ENCODE data around the gene EEF1E1. TPM values are rescaled to one million over a fixed set of nuclear protein-coding genes. Genes with fewer than 3 reads are reported as not detected.

Gene EEF1E1
- total and polyA plus RNA-seq, 2 donors from 2014 or later: 35.4 to 59.3 TPM

- Histone ChIP-seq H3K27ac (ENCODE audit: low read depth in 2 of 2, low read length in 2 of 2) (no peak overlapping the region), H3K36me3 (ENCODE audit: control insufficient read depth in 2 of 3, insufficient read depth in 3 of 3, low read length in 3 of 3) (no peaks in the 10 kb centered on the region), H3K27me3 (ENCODE audit: control insufficient read depth, insufficient read depth, low read length) (no peaks in the 10 kb centered on the region), H3K4me1 (ENCODE audit: control insufficient read depth in 2 of 3, insufficient read depth in 2 of 3, low read depth in 1 of 3, low read length in 3 of 3) (no peaks in the 10 kb centered on the region), H3K4me3 (ENCODE audit: low read length in 3 of 3) (no peak overlapping the region), H3K9ac (ENCODE audit: low read length in 3 of 3) (no peak overlapping the region), H3K9me3 (ENCODE audit: control insufficient read depth in 2 of 3, insufficient read depth in 1 of 3, low read length in 3 of 3) (no peaks in the 10 kb centered on the region)
- no peak for DNase-seq
- TF ChIP-seq CTCF (IDR thresholded peaks at IDR 0.05; ENCODE audit: borderline replicate concordance, extremely low read depth, insufficient read depth): no peak
- intact Hi-C loops (cut with DNase I): no loop called here
- no peak for FAIRE-seq
Measured at GRCh38 chr6:8143945-8144344, 41.6 kb upstream of the EEF1E1 start.

GRCh38 chr6:8139451-8139850, 37.1 kb upstream of the EEF1E1 start:
- FAIRE-seq (no peak), DNase-seq (no peak)
- Histone ChIP-seq H3K9me3 (ENCODE audit: control insufficient read depth in 2 of 3, insufficient read depth in 1 of 3, low read length in 3 of 3) (no peaks in the 10 kb centered on the region), H3K9ac (ENCODE audit: low read length in 3 of 3) (no peak overlapping the region), H3K4me1 (ENCODE audit: control insufficient read depth in 2 of 3, insufficient read depth in 2 of 3, low read depth in 1 of 3, low read length in 3 of 3) (no peaks in the 10 kb centered on the region), H3K27ac (ENCODE audit: low read depth in 2 of 2, low read length in 2 of 2) (no peak overlapping the region), H3K4me3 (ENCODE audit: low read length in 3 of 3) (no peak overlapping the region), H3K36me3 (ENCODE audit: control insufficient read depth in 2 of 3, insufficient read depth in 3 of 3, low read length in 3 of 3) (no peaks in the 10 kb centered on the region), H3K27me3 (ENCODE audit: control insufficient read depth, insufficient read depth, low read length) (no peaks in the 10 kb centered on the region)
- TF ChIP-seq CTCF (IDR thresholded peaks at IDR 0.05; ENCODE audit: borderline replicate concordance, extremely low read depth, insufficient read depth): no peak
- intact Hi-C loops (cut with DNase I): no loop called here

GRCh38 chr6:8137529-8137939, 35.2 kb upstream of the EEF1E1 start:
- no peaks in the 10 kb centered on the region for H3K4me1 ChIP-seq (ENCODE audit: control insufficient read depth in 2 of 3, insufficient read depth in 2 of 3, low read depth in 1 of 3, low read length in 3 of 3)
- peak in 1 of 5 donors; percentile 2 for DNase-seq
- H3K4me3 ChIP-seq (ENCODE audit: low read length in 3 of 3): no peak overlapping the region
- no peak overlapping the region for H3K27ac ChIP-seq (ENCODE audit: low read depth in 2 of 2, low read length in 2 of 2)
- H3K36me3 ChIP-seq (ENCODE audit: control insufficient read depth in 2 of 3, insufficient read depth in 3 of 3, low read length in 3 of 3): no peaks in the 10 kb centered on the region
- H3K9me3 ChIP-seq (ENCODE audit: control insufficient read depth in 2 of 3, insufficient read depth in 1 of 3, low read length in 3 of 3): no peaks in the 10 kb centered on the region
- H3K9ac ChIP-seq (ENCODE audit: low read length in 3 of 3): no peak overlapping the region
- no peaks in the 10 kb centered on the region for H3K27me3 ChIP-seq (ENCODE audit: control insufficient read depth, insufficient read depth, low read length)
- no peak for FAIRE-seq
- TF ChIP-seq CTCF (IDR thresholded peaks at IDR 0.05; ENCODE audit: borderline replicate concordance, extremely low read depth, insufficient read depth): no peak
- intact Hi-C loops (cut with DNase I): no loop called here

GRCh38 chr6:8135276-8135675, 32.9 kb upstream of the EEF1E1 start:
- H3K27me3 ChIP-seq (ENCODE audit: control insufficient read depth, insufficient read depth, low read length): no peaks in the 10 kb centered on the region
- no peaks in the 10 kb centered on the region for H3K36me3 ChIP-seq (ENCODE audit: control insufficient read depth in 2 of 3, insufficient read depth in 3 of 3, low read length in 3 of 3)
- no peaks in the 10 kb centered on the region for H3K9me3 ChIP-seq (ENCODE audit: control insufficient read depth in 2 of 3, insufficient read depth in 1 of 3, low read length in 3 of 3)
- no peak for TF ChIP-seq CTCF (IDR thresholded peaks at IDR 0.05; ENCODE audit: borderline replicate concordance, extremely low read depth, insufficient read depth)
- no peaks in the 10 kb centered on the region for H3K4me1 ChIP-seq (ENCODE audit: control insufficient read depth in 2 of 3, insufficient read depth in 2 of 3, low read depth in 1 of 3, low read length in 3 of 3)
- H3K27ac ChIP-seq (ENCODE audit: low read depth in 2 of 2, low read length in 2 of 2): no peak overlapping the region
- H3K9ac ChIP-seq (ENCODE audit: low read length in 3 of 3): no peak overlapping the region
- DNase-seq (no peak), FAIRE-seq (no peak)
- H3K4me3 ChIP-seq (ENCODE audit: low read length in 3 of 3): no peak overlapping the region
- intact Hi-C loops (cut with DNase I): no loop called here
